GM13976 (cell line): Measurements from ENCODE around the gene PHTF2.

Experiments used
- DNase-seq: peaks from one replicate; pipeline ENCODE4 v3.0.0; 2012; ENCODE audit warnings: low spot score
- in situ Hi-C: fragments of 300-500 bp; cut with MboI; formaldehyde crosslinking; loops from one replicate; pipeline ENCODE4 v1.12.0; 2022; ENCODE audit warnings: low sequenced_read_pairs, mixed read lengths, inconsistent platforms; ENCODE audit not compliant: unreplicated experiment
- TF ChIP-seq, protein P1 (sequence below): IDR thresholded peaks from 2 replicates; pipeline ENCODE4 v1.5.1; 2012; ENCODE audit warnings: borderline replicate concordance, mild to moderate bottlenecking; ENCODE audit not compliant: insufficient read depth; ENCODE audit errors: extremely low read depth, missing control alignments, control extremely low read depth

PHTF2 gene

GRCh38 chr7:77798394-77799077 is at the start of gene PHTF2, which contains the start of gene TMEM60:
PHTF2 (plus strand) TSS chr7:77798773.
TMEM60 (minus strand) TSS chr7:77798434; CDS start chr7:77794373, 4,061 bp downstream.
- in situ Hi-C loops, result loop anchor here (10.0 kb wide), 1 partner anchor 106 kb away; no protein-coding TSS in a partner anchor
- DNase-seq, result peak; percentile 94
- TF ChIP-seq, protein P1, sequence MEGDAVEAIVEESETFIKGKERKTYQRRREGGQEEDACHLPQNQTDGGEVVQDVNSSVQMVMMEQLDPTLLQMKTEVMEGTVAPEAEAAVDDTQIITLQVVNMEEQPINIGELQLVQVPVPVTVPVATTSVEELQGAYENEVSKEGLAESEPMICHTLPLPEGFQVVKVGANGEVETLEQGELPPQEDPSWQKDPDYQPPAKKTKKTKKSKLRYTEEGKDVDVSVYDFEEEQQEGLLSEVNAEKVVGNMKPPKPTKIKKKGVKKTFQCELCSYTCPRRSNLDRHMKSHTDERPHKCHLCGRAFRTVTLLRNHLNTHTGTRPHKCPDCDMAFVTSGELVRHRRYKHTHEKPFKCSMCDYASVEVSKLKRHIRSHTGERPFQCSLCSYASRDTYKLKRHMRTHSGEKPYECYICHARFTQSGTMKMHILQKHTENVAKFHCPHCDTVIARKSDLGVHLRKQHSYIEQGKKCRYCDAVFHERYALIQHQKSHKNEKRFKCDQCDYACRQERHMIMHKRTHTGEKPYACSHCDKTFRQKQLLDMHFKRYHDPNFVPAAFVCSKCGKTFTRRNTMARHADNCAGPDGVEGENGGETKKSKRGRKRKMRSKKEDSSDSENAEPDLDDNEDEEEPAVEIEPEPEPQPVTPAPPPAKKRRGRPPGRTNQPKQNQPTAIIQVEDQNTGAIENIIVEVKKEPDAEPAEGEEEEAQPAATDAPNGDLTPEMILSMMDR, result peak; percentile 50

GRCh38 chr7:77752016-77752415 is 46.6 kb upstream of the PHTF2 start:
- in situ Hi-C loops, result no loop called here
- no peak for DNase-seq
- TF ChIP-seq, protein P1, result no peak

GRCh38 chr7:77753173-77753572 is 45.4 kb upstream of the PHTF2 start:
- TF ChIP-seq, protein P1, result no peak
- no peak for DNase-seq
- in situ Hi-C loops, result no loop called here

DNA sequence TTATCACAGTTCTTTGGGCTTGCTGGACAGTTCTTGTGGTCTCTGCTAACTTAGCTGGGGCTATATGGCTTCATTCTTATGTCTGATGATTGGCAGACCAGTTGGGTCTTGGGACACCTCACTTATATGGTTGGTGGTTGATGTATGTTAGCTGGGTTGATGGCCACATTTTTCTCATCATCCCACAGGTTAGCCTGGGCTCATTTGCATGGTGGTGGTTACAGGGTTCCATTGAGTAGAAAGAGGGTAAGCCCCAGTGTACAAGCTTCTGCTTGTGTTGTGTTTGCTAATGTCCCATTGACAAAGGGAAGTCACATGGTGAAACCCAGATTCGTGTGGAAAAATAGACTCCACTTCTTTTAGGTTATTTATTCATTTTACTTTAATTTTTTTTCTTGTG is 41.0 kb upstream of the PHTF2 start:
- TF ChIP-seq, protein P1, result no peak
- in situ Hi-C loops, result loop anchor here (5.0 kb wide), 1 partner anchor 100 kb away; no protein-coding TSS in a partner anchor
- peak; percentile 43 for DNase-seq

DNA sequence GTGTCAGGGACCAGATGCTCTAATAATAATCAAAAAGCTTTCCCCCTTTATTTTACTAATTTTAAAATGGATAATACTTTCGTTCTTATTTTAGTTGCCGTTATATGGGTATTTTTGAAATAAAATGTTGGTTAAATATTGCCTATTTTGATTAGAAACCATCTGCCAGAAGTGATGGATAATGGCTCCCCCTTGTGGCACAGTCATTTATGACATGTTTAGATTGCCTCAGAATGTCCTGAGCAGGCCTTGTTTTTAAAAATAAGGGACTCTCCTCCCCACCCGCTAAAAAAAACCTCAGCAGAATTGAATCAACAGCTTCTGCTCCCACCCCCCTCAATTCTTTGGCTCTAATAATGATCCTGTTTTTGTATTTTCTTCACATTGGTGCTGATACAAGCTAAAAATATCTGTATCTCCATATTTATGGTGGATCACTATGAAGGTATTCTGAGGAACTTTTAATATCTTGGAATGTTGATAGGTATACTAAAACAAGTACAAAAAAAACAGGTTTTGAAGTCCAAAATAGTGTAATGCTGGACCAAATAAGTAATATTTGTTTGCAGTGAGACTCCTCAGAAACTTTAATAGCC is 39.2 kb upstream of the PHTF2 start:
- in situ Hi-C loops, result loop anchor here (5.0 kb wide), 1 partner anchor 102 kb away; no protein-coding TSS in a partner anchor
- peak; percentile 43 for DNase-seq
- TF ChIP-seq, protein P1, result peak; percentile 77

DNA sequence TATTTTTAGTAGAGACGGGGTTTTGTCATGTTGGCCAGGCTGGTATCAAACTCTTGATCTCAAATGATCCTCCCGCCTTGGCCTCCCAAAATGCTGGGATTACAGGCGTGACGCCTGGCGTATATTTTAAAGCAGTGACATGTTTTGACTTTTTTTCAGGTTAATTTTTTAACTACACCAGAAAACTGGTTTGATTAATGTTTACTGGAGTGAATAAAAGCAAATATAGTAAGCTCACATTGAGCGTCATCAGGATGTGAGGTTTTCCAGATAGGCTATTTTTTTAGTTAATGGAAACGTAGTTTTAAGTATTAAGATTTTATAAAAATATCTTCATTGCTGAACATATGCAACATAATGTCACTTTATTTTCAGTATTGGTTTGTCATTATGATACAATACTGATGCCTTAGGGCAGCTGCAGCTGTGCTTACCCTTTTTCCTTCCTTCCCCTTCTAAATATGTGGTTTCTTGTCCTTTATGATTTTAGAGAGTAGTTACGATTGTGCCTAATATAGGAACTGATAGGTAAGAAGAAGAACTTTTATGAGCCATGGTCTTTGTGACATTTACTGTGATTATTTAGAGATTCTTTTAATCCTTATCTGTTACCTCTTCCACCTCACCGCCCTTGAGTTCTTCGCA is 37.6 kb upstream of the PHTF2 start:
- in situ Hi-C loops, result no loop called here
- no peak for DNase-seq
- TF ChIP-seq, protein P1, result no peak
